NCI-H82 treated with DMSO at 0.1 percent for 48 hours (cell line): ENCODE measurements around the gene GGCX.
"Not testable (repeated sequence)": the region's sequence is repeated elsewhere in the genome, so short reads cannot be mapped to it uniquely, and the experiment has no call there.

Experiments used
- DNase-seq: peaks from one replicate; lab custom pipeline; 2025; ENCODE audit not compliant: unreplicated experiment; lab: John Stamatoyannopoulos, UW

GGCX gene

GRCh38 chr2:85561280-85562212, at the start of gene GGCX:
TSS of gene GGCX (minus strand) at chr2:85561493. CDS start at chr2:85561428, 65 bp downstream.
- DNase-seq: peak; percentile 89

DNA sequence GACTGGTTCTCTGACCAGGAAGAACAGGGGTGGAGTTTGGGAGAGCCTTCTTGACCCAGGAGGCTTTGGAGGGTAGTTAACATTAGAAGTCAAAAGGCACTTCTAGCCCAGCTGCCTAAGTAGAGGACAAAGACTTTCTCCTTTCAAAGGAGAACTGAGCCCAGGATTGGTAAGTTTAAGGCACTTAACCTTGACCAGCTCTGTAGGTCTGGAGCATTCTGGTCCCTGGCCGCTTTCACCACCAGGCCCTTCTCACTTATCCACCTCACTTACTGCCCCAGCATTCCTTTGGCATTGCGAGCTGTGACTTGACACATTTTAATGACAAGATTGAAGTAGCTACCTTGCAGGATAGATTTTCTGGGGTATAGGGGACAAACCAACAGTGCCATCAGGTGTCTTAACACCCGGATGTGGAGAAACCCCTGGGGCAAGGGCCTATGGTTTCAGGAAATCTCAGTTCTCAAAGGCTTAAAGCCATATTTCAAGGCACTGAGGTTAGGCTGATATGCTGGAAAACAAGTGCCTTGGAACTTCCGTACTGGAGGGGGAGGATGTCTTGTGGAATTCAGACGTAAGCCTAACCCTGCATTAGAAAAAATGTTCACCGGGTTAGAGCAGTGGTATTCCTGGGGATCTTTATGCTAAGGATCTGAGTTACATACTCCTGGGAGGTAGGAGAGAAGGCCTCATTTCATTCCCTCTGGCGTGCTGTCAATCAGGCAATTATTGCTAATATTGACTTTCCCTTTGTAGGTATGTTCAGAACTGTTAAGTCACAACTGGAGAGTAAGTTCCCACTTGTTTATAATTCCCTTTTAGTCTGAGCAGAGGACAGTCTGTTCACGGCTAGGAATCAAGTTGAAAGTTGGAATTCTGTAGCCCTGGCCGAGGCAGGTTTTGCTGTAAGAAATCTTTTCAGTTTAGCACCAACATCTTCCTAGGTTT, 46.2 kb upstream of the GGCX start:
- no peak for DNase-seq

GRCh38 chr2:85606116-85606455, 44.8 kb upstream of the GGCX start:
- no peak for DNase-seq

DNA sequence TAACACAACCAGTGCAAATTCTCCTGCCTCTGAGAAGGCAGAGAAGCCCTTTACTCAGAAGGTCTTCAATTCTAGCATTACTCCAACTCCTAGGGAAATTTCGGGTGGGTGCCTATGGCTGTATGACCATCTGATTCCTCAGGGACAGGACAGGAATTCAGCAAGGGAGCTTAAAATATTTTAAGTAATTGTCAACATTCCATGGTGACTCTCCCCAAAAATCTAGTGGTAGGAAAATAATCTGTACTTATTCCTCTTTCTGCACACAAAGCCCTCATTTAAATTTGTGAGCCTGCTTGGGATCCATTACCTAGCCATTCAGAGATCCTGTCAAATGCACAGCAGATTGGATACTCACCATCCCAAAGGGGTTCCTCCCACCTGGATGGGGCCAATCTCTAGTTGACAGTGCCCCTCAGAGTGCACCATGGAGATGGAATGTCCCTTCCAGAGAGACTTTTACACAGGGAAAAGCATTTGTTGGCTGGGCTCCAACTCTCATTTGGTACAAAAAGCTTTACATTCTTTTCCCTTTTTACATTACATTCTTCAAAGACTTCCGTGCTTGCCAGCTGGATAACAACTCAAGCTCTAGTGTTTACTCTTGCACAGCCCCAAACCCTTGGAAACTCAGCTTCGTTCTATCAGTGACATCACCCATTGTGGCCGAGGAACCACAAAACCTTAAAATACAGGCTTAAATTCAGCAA, 44.3 kb upstream of the GGCX start:
- no peak for DNase-seq

DNA sequence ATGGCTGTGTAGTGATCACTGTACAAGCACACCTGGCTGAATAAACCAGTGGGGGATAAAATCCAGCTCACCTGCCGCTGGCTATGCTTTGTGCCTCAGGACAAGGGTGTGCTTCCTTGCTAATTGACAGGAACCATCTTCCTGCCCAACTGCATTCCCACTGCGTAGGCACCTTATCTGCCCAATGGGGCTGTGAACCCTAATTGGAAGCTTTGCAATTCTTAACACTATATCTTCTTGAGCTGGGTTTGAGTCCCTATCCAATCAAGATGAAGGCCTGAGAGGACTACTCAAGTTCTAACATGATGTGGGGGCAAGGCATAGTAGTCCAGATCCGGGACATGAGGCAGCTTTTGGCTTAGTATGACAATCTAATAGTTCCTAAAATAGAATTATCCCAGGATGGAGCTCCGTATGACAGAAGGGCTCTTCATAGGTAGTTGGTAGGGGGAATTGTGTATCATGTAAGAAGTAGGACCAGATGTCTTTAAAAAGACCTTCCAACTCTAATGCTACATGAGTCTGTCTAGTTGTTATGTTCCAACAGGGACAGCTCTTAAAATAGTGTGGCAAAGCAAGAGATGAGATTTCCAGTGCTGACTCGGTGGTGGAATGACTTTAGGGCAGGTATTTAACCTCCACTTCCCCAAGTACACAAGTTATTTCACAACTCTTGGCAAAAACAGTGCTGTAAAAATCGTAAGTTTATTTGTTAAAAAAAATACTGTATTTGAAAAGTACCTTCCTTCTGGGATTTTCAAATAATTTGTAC, 43.5 kb upstream of the GGCX start:
- no peak for DNase-seq

- DNase-seq: not testable (repeated sequence)
Measured at GRCh38 chr2:85604133-85604444, 42.8 kb upstream of the GGCX start.

GRCh38 chr2:85602476-85603234, 41.4 kb upstream of the GGCX start, which contains the start of gene TMEM150A:
TSS of gene TMEM150A (minus strand) at chr2:85602698. CDS start at chr2:85601948, 750 bp downstream.
- peak; percentile 64 for DNase-seq

DNA sequence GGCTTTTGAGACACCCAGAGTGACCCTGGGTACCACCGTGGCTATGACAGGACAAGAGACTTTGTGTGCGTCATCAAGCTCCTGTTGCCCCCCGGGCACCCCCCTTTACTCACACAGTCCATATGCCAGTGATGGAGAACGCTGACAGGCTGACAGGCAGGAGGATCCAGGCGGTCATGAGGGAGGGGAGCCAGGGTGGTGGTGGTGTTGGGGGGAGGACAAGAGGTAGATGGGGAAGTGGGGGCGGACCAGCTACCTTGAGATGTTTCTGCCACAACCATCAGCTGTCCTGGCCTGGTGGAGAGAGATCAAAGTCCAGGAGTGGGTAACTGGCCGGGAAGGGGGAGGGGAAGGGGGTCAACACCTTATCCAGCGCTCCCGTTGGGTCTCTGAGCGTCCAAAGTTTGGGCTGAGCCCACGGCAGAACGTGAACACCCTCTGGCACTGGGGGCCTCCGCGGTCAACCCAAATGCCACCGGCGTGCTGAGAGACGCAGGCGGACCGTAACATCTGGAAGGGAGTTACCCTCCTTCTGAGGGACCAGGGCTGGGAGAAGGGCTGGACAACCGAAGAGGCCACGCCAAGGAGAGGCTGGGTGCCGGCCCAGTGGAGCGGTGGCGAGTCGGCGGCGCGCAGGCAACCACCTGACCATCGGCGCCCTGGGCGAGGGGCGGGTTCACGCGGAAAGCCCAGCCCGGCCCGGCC, 40.6 kb upstream of the GGCX start:
- DNase-seq: no peak

- DNase-seq: no peak
Measured at GRCh38 chr2:85600951-85601770, 39.9 kb upstream of the GGCX start.

- no peak for DNase-seq
Measured at GRCh38 chr2:85600235-85600575, 38.9 kb upstream of the GGCX start.

DNA sequence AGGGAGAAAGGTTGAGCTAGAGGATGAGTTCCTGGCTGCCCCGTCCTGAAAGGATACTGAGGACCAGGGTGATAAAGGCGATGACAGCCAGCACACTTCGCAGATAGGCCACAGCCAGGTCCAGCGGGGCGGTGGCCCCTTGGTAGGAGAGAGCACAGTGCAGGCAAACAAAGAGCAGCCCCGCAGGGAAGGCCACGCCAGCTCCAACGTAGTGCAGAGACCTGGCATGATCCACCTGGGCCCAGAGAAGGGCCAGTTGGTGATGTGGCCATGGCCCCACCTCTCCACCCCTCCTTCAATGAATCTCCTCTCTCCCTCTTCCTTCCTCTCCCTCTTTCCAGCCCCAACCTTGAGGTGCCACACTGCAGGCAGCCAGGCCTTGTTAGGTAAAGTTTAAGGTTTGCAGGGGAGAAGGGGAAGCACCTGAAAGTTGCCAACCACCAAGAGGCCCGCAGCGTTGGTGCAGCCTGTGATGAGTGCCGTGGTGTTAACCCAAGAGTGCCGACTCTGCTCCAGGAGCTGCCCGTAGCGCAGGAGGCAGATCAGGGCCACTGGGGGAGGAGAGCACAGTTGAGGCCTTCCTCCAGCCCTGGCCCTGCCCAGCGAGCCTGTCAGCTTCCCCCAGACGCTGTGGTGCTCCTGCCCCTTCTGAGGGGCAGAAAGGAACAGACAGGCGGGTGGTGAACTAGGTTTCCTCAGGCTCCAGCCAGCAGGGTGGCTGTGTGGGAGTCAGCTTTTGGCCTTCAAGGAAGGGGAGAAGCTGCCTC, 38.4 kb upstream of the GGCX start:
- DNase-seq: no peak

DNA sequence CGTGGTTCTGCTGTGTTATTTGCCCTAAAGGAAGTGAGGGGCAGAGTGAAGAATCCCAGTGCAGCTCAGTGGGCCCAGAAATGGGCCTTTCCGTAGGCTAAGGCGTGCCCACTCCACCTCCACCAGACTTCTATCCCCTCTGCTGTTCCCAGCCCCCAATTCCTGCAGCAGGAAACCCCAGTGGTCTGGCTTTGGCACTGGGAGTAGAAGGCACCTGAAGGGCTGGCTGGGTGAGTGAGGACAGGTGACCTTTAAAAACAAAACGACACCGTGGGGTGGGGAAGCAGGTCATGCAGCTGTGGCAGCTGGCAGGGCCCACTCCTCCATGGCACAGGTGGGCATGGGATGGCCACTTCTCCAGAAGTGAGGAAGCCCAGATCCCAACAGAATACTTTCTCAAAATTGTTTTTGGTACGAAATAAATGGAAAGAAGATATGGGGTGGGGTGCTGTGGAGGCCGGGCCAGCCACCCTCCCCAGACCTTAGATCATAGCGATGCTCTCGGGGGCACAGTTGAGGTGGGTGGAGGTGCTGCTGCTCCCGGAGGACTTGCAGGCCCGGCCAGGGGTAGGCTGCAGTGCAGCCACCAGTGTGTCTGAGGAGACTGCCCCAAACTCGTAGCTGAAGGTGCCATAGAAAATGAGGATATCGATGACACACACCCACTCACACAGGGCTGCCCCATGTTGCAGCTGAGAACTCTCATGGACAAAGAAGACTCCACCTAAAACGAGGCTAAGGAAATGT, 37.5 kb upstream of the GGCX start:
- no peak for DNase-seq

DNA sequence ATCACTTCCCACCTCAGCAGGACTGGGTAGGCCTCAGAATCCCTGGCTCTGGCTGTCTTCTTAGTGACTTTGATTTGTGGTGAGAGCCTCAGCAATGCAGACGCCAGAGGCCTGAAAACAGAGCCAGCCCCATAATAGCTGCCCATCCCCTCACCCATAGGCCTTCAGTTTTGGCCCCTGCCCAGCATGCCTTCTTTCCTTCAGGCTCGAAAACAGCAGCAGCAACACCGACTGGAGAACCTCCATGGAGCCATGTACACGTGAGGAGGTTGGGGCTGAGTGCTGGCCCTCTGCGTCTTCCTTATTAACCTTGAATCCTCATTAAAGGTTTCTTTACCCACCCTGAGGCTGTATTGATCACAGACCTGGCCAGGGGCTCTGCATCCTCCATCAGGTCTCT, 35.9 kb upstream of the GGCX start:
- no peak for DNase-seq

GRCh38 chr2:85596486-85597143, 35.3 kb upstream of the GGCX start:
- DNase-seq: no peak

DNA sequence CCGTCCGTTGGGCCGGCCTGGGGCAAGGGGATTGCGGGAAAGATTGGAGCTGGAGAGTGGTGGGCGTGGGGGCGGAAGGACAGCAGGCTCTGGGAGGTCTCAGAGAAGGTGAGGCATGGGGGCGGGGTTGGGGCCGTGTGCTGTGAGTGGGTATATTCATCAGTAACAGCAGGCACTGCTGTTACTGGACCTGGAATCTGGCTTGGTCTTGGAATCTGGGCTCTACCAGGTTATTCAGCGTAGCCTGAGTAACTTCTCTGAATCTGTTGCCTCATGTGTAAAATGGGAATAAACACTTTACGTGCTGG, 34.7 kb upstream of the GGCX start:
- DNase-seq: no peak

DNA sequence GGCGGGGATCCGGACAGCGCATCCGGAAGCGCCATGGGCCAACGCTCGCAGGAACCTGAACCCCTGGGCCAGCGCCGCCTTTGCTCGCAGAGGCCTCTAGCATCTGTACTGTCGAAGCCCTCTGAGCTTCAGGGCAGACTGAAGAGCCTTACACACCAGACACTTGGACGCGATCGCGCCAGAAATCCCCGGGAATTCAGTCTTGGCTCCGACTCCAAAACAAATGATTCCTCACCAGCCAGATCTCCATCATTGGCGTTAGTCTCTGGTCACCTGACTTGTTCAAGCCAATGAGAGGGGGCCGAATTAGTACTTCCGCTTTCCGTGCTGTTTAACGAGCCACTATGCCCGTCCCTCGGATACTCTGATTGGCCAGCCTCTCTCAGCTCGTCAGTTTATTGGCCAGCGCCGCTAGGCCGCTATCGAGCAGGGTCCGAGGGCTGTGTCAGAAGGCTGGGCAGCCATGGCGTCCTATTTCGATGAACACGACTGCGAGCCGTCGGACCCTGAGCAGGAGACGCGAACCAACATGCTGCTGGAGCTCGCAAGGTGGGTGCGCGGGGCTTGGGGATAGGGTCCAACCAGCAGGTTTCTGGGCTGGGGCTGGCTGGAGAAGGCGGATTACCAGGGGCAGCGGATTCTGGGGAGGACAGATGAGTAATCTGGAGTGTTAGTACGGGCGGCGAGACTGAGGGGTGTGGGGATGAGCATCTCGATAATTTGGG, 34.2 kb upstream of the GGCX start, which contains the start of gene RNF181:
TSS of gene RNF181 (plus strand) at position 445 of the 725 bp plus-strand sequence. CDS start at position 464, 19 bp downstream.
- DNase-seq: peak; percentile 98
